Fibroblast of gingiva (primary cell): ENCODE results near the gene ZNF597.

Source experiments
- DNase-seq: peaks from one replicate; pipeline ENCODE4 v3.0.0-alpha.2; 2011; ENCODE audit warnings: low read depth

ZNF597 gene

DNA sequence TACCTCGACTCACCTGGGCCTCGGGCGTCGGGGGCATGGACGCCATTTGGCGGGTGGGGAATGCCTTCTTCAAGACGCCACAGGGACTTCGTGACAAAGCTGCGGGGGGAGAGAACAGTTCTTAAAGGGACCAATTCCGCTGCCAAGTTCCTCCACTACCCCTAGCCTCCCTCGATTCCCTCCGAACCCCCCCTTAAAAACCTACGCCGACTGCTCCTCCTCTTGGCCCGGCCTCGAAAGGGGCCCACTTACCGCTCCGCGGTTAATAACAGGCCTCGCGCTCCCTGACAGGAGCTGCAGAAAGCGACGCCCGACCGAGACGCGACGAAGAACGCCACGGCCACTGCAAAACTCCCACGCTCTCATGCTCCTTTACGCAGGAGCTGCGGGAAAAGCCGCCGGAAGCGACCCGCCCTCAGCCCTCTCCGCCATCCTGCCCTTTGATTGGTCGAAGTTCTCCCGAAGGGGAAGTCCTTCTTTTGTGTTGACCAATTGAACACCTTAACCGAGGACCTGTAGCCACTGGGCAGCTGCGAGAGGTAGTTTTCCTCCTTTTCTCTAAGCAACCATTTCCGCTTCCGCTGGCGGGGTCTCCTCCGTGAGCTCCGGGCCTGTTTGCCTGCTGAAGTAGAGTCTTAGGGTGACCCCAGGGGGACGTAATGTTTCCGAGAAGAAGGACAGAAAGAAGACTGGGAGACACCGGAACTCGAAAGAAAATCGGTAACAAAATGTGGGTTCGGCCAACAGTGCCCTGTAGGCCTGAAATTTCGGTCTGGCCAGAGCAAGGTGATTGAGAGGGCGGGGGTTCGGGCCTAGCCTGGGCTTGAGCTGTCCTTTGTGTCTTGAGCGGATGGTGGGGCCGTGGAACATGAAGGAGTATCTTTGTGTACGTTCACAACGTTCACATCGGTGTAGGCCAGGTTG, at the start of gene ZNF597, which contains the start of gene NAA60:
Gene ZNF597, minus strand, starts transcription at position 397 of the 924 bp plus-strand sequence. Its CDS starts 351 bp downstream, at position 46.
Gene NAA60, plus strand, starts transcription at position 573 of the 924 bp plus-strand sequence. CDS start 32,548 bp downstream, outside the sequence.
- DNase-seq = peak; percentile 90

DNA sequence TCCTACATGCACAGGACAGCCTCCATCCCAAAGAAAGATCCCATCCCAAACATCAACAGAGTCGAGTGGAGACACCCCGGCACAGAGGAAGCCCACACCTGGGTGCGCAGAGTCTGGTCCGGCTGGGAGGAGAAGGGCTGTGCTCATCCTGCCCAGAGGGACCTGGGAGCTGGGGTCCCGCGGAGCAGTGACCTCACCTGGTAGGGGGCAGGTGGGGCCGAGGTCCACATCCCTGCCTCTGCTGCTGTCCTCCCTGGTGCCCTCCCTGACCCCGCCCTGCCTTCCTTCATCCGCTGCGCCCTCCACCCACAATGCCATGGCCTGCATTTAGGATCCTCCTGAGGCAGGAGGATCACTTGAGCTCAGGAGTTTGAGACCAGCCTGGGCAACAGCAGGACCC, 49.1 kb upstream of the ZNF597 start:
- DNase-seq = no peak

DNA sequence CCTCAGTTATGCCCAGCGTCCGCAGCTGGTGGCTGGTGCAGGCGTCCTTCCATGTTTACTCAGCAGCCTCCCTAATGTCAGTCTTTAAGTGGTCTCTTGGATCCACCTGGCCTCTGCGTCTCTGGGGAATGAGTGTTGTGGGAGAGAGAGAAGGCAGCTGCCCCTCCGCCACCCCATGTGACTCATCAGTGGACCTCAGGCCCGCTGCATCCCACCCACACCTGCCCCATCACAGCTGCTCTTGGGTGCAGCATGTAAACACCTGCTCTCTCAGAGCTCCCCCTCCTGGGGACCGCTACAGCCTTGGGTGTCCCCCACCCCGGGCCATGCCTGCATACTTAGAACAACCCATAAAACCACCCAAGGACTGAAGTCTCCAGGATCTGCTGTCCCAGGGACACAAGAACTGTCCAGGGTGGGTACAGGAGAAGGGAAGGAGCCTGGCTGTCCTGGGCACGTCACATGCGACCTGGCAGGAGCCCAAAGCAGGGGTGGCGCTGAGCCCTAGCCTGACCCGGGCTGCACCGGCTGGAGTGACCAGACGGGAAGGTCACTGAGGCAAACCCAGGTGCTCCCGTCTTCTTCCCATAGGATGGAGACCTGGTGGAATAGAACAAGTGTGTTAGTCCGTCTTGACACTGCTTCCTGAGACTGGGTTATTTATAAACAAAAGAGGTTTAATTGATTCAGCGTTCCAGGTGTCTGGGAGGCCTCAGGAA, 47.8 kb upstream of the ZNF597 start:
- DNase-seq = no peak

DNA sequence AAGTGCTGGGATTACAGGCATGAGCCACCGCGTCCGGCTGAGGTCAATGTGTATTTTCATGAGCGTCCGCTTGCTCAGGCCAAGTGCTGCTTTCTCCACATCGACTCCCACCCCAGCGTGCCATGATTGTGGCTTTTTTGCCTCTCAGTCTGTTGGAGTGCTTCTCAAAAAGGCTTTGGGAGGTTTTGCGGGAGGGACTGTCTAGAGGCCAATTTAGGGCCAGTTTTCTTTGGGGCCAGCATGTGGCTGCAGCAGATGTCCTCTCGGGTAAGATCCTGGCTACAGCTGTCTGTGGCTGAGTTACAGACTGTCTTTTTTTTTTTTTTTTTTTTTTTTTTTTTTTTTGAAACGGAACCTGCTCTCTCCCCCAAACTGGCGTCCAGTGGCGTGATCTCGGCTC, 45.5 kb upstream of the ZNF597 start:
- DNase-seq = no peak

- no peak for DNase-seq
Measured at GRCh38 chr16:3487521-3488410, 44.5 kb upstream of the ZNF597 start.

DNA sequence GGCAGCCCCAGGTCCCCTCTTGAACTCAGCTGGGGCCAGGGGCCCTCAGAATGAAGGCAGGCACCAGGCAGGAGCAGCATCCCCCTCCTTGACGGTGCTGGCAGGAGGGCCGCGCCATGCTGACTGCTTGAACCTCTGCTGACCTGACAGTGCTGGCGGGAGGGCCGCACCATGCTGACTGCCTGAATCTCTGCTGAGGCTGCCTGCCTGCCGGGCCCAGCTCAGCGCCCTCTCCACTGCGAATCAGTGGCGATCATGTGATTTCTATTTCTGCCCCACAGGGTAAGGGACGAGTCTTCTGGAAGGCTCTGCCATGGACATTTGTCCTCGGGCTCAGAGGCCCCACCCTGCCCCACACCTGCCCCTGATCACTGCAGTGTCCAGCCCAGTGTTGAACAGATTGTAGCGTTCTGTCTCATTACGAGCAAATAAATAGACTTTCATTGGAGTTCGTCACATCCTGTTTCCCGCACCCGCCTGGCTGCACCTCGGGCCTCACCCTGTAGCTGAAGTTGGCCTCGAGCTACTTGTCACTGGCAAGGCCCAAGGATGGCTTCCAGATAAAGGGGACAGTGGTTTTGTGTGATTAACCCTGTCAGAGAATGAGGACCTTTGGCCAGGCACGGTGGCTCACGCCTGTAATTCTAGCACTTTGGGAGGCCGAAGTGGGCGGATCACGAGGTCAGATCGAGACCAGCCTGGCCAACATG, 43.4 kb upstream of the ZNF597 start:
- DNase-seq = no peak

GRCh38 chr16:3485821-3486505, 42.7 kb upstream of the ZNF597 start:
- no peak for DNase-seq

- no peak for DNase-seq
Measured at GRCh38 chr16:3485097-3485745, 41.9 kb upstream of the ZNF597 start.

- no peak for DNase-seq
Measured at GRCh38 chr16:3484318-3485096, 41.2 kb upstream of the ZNF597 start.

- no peak for DNase-seq
Measured at GRCh38 chr16:3482659-3483241, 39.4 kb upstream of the ZNF597 start.

DNA sequence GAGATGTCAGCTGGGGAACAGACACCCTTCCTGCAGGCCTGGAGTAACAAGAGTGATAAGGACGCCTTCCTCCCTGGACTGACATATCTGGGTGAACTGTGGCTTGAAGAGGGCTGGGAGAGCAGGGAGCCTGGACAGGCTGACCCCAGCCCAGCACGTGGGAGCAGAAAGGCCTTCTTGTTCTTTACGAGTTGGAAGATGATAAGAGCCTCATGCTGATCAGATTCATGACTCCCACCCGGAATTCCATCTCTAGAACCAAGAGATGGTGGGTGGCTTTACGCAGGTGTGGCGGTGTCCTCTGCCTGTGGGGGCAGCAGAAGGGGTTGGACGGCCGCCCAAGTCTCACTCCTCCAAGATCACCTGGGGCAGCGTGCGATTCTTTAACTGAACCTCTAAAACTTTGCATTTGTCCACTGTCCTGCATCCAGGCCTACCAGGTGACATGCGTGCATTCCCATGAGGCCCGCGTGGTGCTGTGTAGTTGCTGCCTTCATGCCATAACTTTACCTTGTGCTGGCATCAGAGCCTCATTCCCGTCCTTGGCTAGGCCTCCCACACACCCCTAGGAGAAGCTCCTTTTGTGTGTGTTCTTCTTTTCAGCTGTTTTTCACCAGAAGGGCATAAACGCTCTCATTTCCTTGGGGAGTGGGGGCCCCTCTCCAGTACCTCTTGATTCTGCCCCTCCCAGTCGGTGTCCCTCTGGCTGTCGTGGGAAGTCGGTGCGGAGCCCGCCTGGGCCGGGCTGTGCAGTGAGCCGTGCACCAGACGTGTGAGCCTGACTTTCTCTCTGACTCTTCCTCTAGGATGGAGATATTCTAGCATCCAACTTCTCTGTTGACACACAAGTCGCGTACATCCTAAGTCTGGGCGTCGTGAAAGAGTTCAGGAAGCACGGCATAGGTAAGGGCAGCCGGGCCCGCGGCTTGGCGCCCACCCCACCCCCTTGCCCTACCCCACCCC, 38.7 kb upstream of the ZNF597 start:
- DNase-seq = no peak

DNA sequence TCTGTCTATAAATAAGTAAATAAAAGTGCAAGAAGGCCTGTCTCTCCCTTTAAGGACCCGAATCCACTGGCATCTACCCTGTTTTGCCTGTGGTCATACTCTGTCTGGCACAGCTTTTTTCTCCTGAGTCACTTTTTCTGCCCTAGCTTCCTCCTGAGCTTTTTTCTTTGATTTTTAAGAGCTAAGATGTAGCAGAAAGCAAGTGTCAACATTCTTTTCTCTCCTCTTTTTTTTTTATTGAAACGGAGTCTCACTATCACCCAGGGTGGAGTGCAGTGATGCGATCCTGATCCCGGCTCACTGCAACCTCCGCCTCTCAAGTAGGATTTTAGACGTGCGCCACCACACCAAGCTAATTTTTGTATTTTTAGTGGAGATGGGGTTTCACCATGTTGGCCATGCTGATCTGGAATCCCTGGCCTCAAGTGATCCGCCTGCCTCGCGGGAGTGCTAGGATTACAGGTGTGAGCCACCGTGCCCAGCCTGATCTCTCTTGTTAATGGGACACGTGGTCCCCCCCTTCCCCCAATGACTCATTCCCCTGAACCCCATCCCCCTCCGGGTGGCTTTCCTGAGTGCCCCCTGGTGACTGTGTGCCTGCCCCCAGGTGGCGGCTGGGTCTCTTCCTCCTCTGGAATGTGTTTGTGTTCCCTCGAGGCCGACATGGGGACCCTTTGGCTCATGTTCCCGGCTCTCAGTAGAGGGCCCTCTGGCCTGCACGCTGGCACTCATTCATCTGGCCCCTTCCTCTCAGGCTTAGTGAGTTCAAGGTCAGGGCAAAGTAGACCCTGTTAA, 37.8 kb upstream of the ZNF597 start:
- DNase-seq = no peak

DNA sequence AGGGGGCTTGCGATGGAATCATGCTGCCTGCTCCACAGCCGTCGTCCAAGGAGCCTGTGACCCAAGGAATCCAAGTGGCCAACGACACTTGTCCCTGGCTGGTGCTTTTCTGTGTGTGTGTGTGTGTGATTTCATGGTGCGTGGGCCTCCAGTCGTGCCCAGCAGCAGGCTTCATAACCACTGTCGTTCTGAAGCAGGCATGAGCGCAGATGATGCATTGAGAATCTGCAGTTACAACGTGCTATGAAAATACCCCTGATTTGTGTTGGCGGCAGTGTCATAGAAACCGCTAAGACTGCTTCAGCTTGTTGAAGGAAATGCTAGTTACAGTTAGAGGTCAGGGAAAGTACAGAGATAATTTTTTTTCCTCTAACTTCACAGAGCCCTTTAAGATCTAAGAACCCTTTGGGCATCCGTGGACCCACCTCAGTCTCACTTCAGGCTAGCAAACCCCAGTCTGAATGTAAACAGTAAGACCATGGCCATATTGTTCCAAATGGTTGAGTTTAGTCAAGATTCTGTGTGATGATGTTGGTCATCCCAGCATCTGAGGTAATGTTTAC, 36.4 kb upstream of the ZNF597 start:
- DNase-seq = no peak

GRCh38 chr16:3478242-3478925, 35.1 kb upstream of the ZNF597 start:
- no peak for DNase-seq

- DNase-seq = no peak
Measured at GRCh38 chr16:3476409-3476808, 33.1 kb upstream of the ZNF597 start.
